ENCODE data around the gene SYN1. TPM values are rescaled to one million over a fixed set of nuclear protein-coding genes. Genes with fewer than 3 reads are reported as not detected.

Gene SYN1
- total RNA-seq, 4 donors from 2014 or later: 1.0 to 3.1 (median 1.3) TPM; not detected in 1

- ATAC-seq (ENCODE audit: low FRiP score) (no peak), DNase-seq (ENCODE audit: low spot score) (no peak)
- no peak for TF ChIP-seq CTCF (IDR thresholded peaks at IDR 0.05)
Observed at GRCh38 chrX:47646636-47647035, 27.0 kb upstream of the SYN1 start.

DNA sequence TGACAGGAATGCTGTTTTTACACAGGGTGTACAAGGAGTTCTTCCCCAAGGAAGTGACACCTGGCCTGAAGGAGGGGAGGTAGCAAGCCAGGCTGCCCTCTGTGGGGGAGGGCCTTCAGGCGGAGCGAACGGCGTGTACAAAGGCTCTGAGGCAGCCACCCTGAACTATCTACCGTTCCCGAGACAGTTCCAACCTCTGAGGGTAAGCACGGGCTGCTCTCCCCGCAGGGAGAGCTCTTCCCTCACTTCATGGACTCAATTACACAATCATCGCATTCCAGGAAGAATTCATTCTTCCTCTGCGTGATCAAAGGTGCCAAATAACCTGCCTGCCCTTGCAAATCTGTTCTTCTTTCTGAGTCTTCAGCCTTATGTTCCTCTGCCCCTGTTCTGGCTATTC is 25.9 kb upstream of the SYN1 start:
- no peak for TF ChIP-seq CTCF (IDR thresholded peaks at IDR 0.05)
- DNase-seq (ENCODE audit: low spot score): no peak
- ATAC-seq (ENCODE audit: low FRiP score): no peak

DNA sequence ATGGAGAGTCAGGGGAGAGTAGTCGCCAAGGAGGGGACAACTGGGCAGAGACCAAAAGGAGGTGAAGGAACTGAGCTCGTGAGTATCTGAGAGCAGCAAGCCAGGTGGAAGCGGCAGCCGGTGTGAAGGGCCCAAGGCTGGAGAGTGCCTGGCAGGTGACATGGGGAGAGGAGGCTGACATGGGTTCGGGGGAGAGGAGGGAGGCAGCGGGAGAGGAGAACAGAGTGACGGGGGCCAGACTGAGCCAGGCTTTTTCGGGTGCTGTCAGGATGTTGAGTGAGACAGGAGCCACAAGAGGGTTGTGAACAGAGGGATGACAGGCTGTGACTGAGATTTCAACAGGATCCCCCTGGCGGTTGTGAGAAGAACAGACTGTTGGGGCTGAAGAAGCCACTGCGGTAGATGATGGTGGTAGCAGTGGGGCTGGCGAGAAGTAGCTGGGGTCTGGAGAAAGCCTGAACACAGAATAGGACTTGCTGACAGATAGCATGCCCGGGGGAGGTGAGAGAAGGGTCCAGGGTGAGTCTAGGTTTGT is 25.0 kb upstream of the SYN1 start:
- no peak for TF ChIP-seq CTCF (IDR thresholded peaks at IDR 0.05)
- ATAC-seq (ENCODE audit: low FRiP score): no peak
- no peak for DNase-seq (ENCODE audit: low spot score)

DNA sequence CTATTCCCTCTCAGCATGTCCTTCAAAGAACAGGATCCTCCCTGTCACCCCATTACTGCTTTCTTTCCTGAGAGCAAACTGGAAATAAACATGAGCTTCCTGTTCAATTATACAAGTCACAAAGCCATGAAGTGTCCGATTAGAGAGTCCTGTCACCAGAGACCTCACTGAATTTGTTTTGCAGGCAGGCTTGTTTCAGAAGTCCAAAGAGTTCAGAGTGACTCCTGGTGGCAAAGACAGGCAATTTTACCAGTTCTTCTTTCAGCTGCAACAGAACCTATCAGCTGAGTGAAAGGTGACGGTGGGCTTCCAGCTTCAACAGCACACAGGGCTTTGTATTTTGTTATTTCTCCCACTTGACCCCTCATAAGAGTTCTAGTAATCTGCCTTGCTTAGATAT is 24.3 kb upstream of the SYN1 start:
- TF ChIP-seq CTCF (IDR thresholded peaks at IDR 0.05): no peak
- DNase-seq (ENCODE audit: low spot score): no peak
- no peak for ATAC-seq (ENCODE audit: low FRiP score)

- no peak for TF ChIP-seq CTCF (IDR thresholded peaks at IDR 0.05)
- DNase-seq (ENCODE audit: low spot score) (no peak), ATAC-seq (ENCODE audit: low FRiP score) (no peak)
Observed at GRCh38 chrX:47638816-47639215, 19.2 kb upstream of the SYN1 start.

DNA sequence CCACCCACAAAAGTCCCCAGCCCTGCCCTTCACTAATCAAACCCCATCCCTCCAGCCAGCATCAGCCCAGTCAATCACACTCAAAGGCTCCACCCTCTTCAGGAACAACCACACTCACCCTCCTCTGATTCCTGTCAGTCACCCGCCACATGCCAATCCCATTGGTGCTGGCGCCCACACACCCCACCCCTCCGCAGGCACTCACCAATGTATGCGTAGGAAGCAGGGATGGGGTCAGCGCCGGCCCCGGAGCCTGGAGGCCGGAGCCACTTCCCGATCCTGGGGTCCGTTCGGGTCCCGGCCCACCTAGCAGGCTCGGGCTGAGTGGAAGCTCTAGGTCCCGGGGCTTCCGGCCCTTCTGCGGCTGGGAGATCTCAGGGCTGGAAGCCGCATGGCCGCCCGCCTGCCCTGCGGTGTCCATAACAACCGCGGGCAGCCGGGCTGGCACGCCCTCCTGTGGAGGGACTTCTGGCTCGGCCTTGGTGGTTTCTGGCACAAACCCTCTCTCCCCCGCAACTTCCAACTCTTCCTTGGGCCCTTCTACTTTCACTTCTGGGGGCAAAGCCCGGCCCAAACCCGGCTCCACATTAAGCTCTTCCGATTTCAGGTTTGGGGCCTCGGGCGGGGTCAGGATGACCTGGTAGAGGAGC is 18.0 kb upstream of the SYN1 start:
- no peak for DNase-seq (ENCODE audit: low spot score)
- ATAC-seq (ENCODE audit: low FRiP score): peak; percentile 54
- no peak for TF ChIP-seq CTCF (IDR thresholded peaks at IDR 0.05)

DNA sequence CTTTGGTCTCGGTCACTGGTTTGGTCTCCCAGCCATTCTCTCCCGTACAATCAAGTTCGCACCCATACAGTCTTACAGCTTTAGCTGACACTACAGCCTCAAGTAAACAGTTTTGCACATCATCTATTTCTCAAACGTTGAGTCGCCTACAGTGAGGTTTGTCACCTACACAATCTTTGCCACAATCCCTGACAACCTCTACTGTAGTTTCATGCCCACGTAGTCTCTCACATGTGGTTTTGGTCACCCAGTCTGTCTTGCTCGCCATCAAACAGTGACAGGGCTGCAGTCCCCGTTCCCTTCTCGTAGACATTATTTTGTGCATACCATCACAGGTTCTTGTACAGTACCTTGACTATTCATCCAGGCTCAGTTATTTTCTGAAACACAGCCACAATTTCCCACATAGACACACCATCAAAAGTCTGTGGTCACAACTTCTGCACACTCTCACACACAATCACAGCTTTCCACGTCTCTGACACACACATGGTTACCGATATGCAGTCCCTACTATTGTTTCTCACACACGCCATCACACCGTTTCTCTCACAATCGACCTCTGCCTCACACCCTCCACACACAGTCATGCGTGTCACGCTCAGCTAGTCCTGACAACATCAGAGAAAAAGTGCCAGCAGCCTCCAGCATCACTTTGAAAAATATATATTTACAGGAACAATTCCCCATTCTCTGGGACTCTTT is 15.4 kb upstream of the SYN1 start:
- ATAC-seq (ENCODE audit: low FRiP score): no peak
- no peak for DNase-seq (ENCODE audit: low spot score)
- no peak for TF ChIP-seq CTCF (IDR thresholded peaks at IDR 0.05)

Measured in omental fat pad (tissue), 4 donors.